GM06990 (cell line): ENCODE results near the gene MYL7.

ENCODE experiments used
- DNase-seq: peaks from one replicate; pipeline ENCODE4 v3.0.0-alpha.2; 2011; ENCODE audit not compliant: insufficient read length; ENCODE audit errors: extremely low read depth
- H3K27me3 ChIP-seq: replicated peaks from 2 replicates; pipeline ENCODE4 v1.6.0; 2011; ENCODE audit warnings: low read length; ENCODE audit not compliant: control insufficient read depth, insufficient read depth
- H3K36me3 ChIP-seq: 2 replicates; pipeline ENCODE4 v1.5.1; 2011; ENCODE audit warnings: low read length; ENCODE audit not compliant: control insufficient read depth, insufficient read depth
- H3K4me3 ChIP-seq: replicated peaks from 2 replicates; pipeline ENCODE4 v1.5.1; 2011; ENCODE audit warnings: low read depth, mild to moderate bottlenecking, control low read depth, low read length
- CTCF ChIP-seq: IDR thresholded peaks from 2 replicates; pipeline ENCODE4 v1.5.1; 2011; ENCODE audit warnings: low read length, control low read depth, mild to moderate bottlenecking, inconsistent platforms; ENCODE audit not compliant: insufficient read depth, poor library complexity, severe bottlenecking

MYL7 gene

GRCh38 chr7:44119829-44120380 lies 21.2 kb downstream of the MYL7 start:
- H3K4me3 ChIP-seq, result no peak overlapping the region
- H3K27me3 ChIP-seq, result no peaks in the 10 kb centered on the region
- H3K36me3 ChIP-seq, result peaks cover 34% of the 10 kb centered on the region
- DNase-seq, result no peak
- no peak for TF ChIP-seq CTCF

- no peaks in the 10 kb centered on the region for H3K27me3 ChIP-seq
- DNase-seq, result no peak
- no peak overlapping the region for H3K4me3 ChIP-seq
- no peak for TF ChIP-seq CTCF
- peaks cover 39% of the 10 kb centered on the region for H3K36me3 ChIP-seq
These were observed 23.2 kb downstream of the MYL7 start for GRCh38 chr7:44117801-44118429.

- no peaks in the 10 kb centered on the region for H3K27me3 ChIP-seq
- peaks cover 39% of the 10 kb centered on the region for H3K36me3 ChIP-seq
- no peak for DNase-seq
- H3K4me3 ChIP-seq, result no peak overlapping the region
- no peak for TF ChIP-seq CTCF
These were observed 24.1 kb downstream of the MYL7 start for GRCh38 chr7:44116789-44117666.

GRCh38 chr7:44116087-44116788 lies 24.9 kb downstream of the MYL7 start:
- peaks cover 38% of the 10 kb centered on the region for H3K36me3 ChIP-seq

More at GRCh38 chr7:44116087-44116788, 24.9 kb downstream of the MYL7 start:
- H3K27me3 ChIP-seq, result no peaks in the 10 kb centered on the region
- no peak for TF ChIP-seq CTCF
- no peak overlapping the region for H3K4me3 ChIP-seq
- DNase-seq, result no peak
